Measurements from ENCODE around the gene TMEM145.

TMEM145 gene

GRCh38 chr19:42370068-42370520, 57.0 kb downstream of the TMEM145 start:
- no peak for DNase-seq (ENCODE audit: low spot score)
- TF ChIP-seq CTCF (IDR thresholded peaks at IDR 0.05; ENCODE audit: extremely low read depth, missing control alignments): no peak

GRCh38 chr19:42370626-42371175, 57.6 kb downstream of the TMEM145 start:
- TF ChIP-seq CTCF (IDR thresholded peaks at IDR 0.05; ENCODE audit: extremely low read depth, missing control alignments): no peak
- DNase-seq (ENCODE audit: low spot score): no peak

Data from GM20000 (cell line).